ENCODE results near the gene MORF4L1.

Gene MORF4L1

DNA sequence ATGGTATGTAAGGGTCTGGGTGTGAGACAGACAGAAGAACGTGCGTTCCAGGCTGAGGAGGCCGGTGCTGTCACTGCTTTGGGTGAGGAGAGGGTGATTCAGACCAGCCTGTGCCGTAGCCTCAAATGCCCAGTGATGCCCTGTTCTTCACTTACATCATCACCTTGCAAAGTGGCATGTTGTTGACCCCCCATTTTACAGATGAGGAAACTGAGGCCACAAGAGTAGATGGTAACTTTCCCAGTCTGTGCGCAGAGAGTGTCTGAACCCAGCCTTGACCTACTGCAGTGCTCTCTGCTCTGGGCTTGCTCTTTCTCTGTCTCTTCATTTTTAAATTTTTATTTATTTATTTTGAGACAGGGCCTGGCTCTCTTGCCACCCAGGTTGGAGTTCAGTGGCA lies 73.8 kb downstream of the MORF4L1 start:
- no peak for DNase-seq (ENCODE audit: low read depth in 2 of 2)

- no peak for DNase-seq (ENCODE audit: low read depth in 2 of 2)
Observed at GRCh38 chr15:78947506-78947905, 74.8 kb downstream of the MORF4L1 start.

Data from activated CD8-positive, alpha-beta memory T cell treated with anti-CD3 and anti-CD28 coated beads for 4 hours (primary cell).